Measurements from ENCODE around the gene JAM3.
"Not testable (repeated sequence)": the region's sequence is repeated elsewhere in the genome, so short reads cannot be mapped to it uniquely, and the experiment has no call there.

JAM3 gene

DNA sequence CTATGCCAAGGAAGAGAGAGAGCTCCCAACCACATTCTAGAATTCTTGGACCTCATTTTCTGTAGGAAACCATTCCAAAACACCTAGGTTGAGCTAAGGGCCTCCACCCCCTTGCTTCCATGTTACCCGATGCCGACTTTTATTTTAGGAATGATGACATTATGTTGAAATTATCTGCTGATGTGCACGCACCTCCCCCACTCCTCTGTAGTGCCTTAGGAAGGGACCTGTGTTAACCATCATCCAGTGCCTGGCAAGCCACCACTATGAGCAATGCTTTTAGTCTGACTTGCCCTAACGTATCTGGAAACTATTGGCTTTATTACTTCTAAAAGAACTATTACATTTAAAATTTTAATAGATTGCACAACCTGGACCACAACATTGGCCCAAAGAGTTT, 112.8 kb downstream of the JAM3 start:
- DNase-seq (ENCODE audit: low read depth, low spot score): no peak

DNA sequence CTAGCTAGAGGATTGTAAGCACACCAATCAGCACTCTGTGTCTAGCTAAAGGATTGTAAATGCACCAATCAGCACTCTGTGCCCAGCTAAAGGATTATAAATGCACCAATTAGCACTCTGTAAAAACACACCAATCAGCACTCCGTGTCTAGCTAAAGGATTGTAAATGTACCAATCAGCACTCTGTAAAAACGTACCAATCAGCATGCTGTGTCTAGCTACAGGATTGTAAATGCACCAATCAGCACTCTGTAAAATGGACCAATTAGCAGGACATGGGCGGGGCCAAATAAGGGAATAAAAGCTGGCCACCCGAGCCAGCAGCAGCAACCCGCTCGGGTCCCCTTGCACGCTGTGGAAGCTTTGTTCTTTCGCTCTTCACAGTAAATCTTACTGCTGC, 119.2 kb downstream of the JAM3 start:
- not testable (repeated sequence) for DNase-seq (ENCODE audit: low read depth, low spot score)

DNA sequence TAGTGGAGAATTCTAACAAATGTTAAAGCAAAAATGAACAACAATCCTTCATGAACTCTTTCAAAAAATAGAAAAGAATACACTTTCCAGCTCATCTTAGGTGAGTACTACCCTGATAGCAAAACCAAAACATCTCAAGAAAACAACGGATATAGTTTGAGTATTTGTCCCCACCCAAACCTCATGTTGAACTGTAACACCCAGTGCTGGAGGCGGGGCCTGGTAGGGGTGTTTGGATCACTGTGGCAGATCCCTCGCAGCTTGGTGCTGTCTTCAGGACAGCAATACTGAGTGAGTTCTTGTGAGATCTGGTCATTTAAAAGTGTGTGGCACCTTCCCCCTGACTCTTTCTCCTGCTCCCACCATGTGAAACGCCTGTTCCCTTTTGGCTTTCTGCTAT, 127.9 kb downstream of the JAM3 start:
- DNase-seq (ENCODE audit: low read depth, low spot score): no peak

DNA sequence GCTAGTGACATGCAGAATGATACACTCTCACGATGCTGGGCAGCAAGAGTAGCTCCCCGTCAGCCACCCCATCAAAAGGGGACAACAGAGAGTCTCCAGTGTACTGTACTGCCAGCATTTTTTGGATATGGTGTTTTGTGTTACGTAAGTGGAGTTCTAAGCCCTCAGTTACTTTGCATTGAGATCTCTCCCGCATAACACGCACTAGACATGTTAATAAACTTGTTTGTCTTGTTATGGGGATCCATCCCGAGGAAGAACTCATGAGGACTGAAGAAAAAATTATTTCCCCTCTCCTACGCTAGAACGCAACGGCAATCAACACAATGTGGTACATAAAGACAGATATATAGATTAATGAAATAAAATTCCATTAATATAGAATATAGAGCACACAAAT, 130.7 kb downstream of the JAM3 start:
- DNase-seq (ENCODE audit: low read depth, low spot score): no peak

DNA sequence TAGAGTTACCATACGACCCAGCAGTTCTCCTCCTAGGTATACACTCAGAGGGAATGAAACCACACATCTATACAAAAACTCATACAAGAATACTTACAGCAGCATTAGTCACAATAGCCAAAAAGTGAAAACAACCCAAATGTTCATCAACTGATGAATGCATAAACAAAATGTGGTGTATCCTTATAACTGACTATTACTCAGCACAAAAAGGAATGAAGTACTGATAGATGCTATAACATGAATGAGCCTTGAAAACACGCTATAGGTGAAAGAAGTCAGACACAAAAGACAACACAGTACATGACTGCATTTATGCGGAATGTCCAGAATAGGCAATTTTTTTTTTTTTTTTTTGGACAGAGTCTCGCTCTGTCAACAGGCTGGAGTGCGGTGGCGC, 131.8 kb downstream of the JAM3 start:
- no peak for DNase-seq (ENCODE audit: low read depth, low spot score)
